Activated CD4-positive, alpha-beta memory T cell treated with anti-CD3 and anti-CD28 coated beads for 36 hours (primary cell): ENCODE data around the gene CTPS1. TPM values are rescaled to one million over a fixed set of nuclear protein-coding genes. Genes with fewer than 3 reads are reported as not detected.

Source experiments
- CTCF ChIA-PET: fragments of 350-600 bp; sonication (Branson Sonifier 250); formaldehyde crosslinking; loops from one replicate; lab custom pipeline; 2021; ENCODE audit warnings: antibody characterized with exemption, inconsistent platforms; lab: Charles Lee
- POLR2A ChIA-PET: fragments of 350-600 bp; sonication (Branson Sonifier 250); formaldehyde crosslinking; loops from one replicate; lab custom pipeline; 2021; ENCODE audit warnings: antibody characterized with exemption; lab: Charles Lee
- DNase-seq: peaks from one replicate; pipeline ENCODE4 v3.0.0-alpha.2; 2020
- H3K27ac Mint-ChIP-seq: one replicate; pipeline ENCODE4 v1.8.0; 2021; ENCODE audit warnings: mixed read lengths
- H3K27me3 Mint-ChIP-seq: one replicate; pipeline ENCODE4 v1.8.0; 2021; ENCODE audit warnings: mixed read lengths
- H3K36me3 Mint-ChIP-seq: one replicate; pipeline ENCODE4 v1.8.0; 2021; ENCODE audit warnings: mixed read lengths
- H3K4me1 Mint-ChIP-seq: one replicate; pipeline ENCODE4 v1.8.0; 2021; ENCODE audit warnings: low read depth, mixed read lengths
- H3K4me3 Mint-ChIP-seq: one replicate; pipeline ENCODE4 v1.8.0; 2021; ENCODE audit warnings: mild to moderate bottlenecking, mixed read lengths
- H3K9me3 Mint-ChIP-seq: one replicate; pipeline ENCODE4 v1.8.0; 2021; ENCODE audit warnings: mixed read lengths
- intact Hi-C: fragments of 100-400 bp; cut with micrococcal nuclease; formaldehyde crosslinking; loops from one replicate; pipeline ENCODE4 v1.15.1; 2023
- total RNA-seq, 2 experiments: library from RNA; stranded (reverse); gene quantifications; one replicate each; pipeline ENCODE4 v1.2.3, GENCODE V29; 2021

CTPS1 gene
- total RNA-seq = 10 to 100 TPM; 78.0 to 78.5 TPM

- DNase-seq = peak; percentile 97
- no peaks in the 10 kb centered on the region for H3K9me3 Mint-ChIP-seq
- POLR2A ChIA-PET = interaction anchor here (0.6 to 2.4 kb wide), 7 partner anchors 24 to 940 kb away, joined by 3 to 14 read pairs (median 5); partner anchors contain the start of genes CITED4 and NFYC
- peak within 1 kb of the TSS; percentile 89 for H3K27ac Mint-ChIP-seq
- CTCF ChIA-PET = interaction anchor here (0.6 to 2.9 kb wide), 5 partner anchors 13 to 31 kb away, joined by 3 to 12 read pairs (median 6); no protein-coding TSS in a partner anchor
- no peaks in the 10 kb centered on the region for H3K27me3 Mint-ChIP-seq
- H3K4me1 Mint-ChIP-seq = peaks cover 43% of the 10 kb centered on the region
- peaks cover 30% of the 10 kb centered on the region for H3K36me3 Mint-ChIP-seq
- H3K4me3 Mint-ChIP-seq = peak within 1 kb of the TSS; percentile 81
- intact Hi-C loops = loop anchor here (1.0 to 10.0 kb wide), 4 partner anchors 24 to 385 kb away; partner anchors contain the start of genes FOXO6, NFYC and SCMH1
Observed at GRCh38 chr1:40979241-40980067, at the start of gene CTPS1. Gene CTPS1 (plus strand): TSS chr1:40979696. CDS start chr1:40983291, 3,595 bp downstream.

- intact Hi-C loops = no loop called here
- no peaks in the 10 kb centered on the region for H3K9me3 Mint-ChIP-seq
- no peaks in the 10 kb centered on the region for H3K36me3 Mint-ChIP-seq
- no peaks in the 10 kb centered on the region for H3K27me3 Mint-ChIP-seq
- no peak overlapping the region for H3K4me3 Mint-ChIP-seq
- no peak overlapping the region for H3K27ac Mint-ChIP-seq
- ChIA-PET POLR2A (no interaction called here), CTCF (interaction anchor here (0.6 to 1.2 kb wide), 3 partner anchors 20 to 196 kb away, joined by 3 to 4 read pairs (median 4); no protein-coding TSS in a partner anchor)
- DNase-seq = no peak
- no peaks in the 10 kb centered on the region for H3K4me1 Mint-ChIP-seq
Observed at GRCh38 chr1:40930174-40930964, 49.1 kb upstream of the CTPS1 start.

- H3K4me1 Mint-ChIP-seq = no peaks in the 10 kb centered on the region
- H3K9me3 Mint-ChIP-seq = no peaks in the 10 kb centered on the region
- DNase-seq = no peak
- H3K36me3 Mint-ChIP-seq = no peaks in the 10 kb centered on the region
- no peaks in the 10 kb centered on the region for H3K27me3 Mint-ChIP-seq
- ChIA-PET POLR2A (no interaction called here), CTCF (no interaction called here)
- intact Hi-C loops = no loop called here
- H3K27ac Mint-ChIP-seq = no peak overlapping the region
- no peak overlapping the region for H3K4me3 Mint-ChIP-seq
Observed at GRCh38 chr1:40931601-40932000, 47.9 kb upstream of the CTPS1 start.

GRCh38 chr1:40932006-40932405 lies 47.5 kb upstream of the CTPS1 start:
- ChIA-PET CTCF (no interaction called here), POLR2A (no interaction called here)
- Mint-ChIP-seq H3K36me3 (no peaks in the 10 kb centered on the region), H3K9me3 (no peaks in the 10 kb centered on the region), H3K27me3 (no peaks in the 10 kb centered on the region), H3K4me1 (no peaks in the 10 kb centered on the region), H3K27ac (no peak overlapping the region), H3K4me3 (no peak overlapping the region)
- intact Hi-C loops = no loop called here
- no peak for DNase-seq

- intact Hi-C loops = no loop called here
- H3K36me3 Mint-ChIP-seq = no peaks in the 10 kb centered on the region
- CTCF ChIA-PET = interaction anchor here (10.1 kb wide), 1 partner anchor 14 kb away, joined by 117 read pairs; no protein-coding TSS in a partner anchor
- H3K4me1 Mint-ChIP-seq = no peaks in the 10 kb centered on the region
- H3K4me3 Mint-ChIP-seq = no peak overlapping the region
- H3K27me3 Mint-ChIP-seq = no peaks in the 10 kb centered on the region
- POLR2A ChIA-PET = no interaction called here
- H3K9me3 Mint-ChIP-seq = no peaks in the 10 kb centered on the region
- DNase-seq = no peak
- no peak overlapping the region for H3K27ac Mint-ChIP-seq
Observed at GRCh38 chr1:40936931-40937339, 42.6 kb upstream of the CTPS1 start.

GRCh38 chr1:40938393-40938792 lies 41.1 kb upstream of the CTPS1 start:
- ChIA-PET CTCF (interaction anchor here (10.1 kb wide), 1 partner anchor 12 kb away, joined by 117 read pairs; no protein-coding TSS in a partner anchor), POLR2A (no interaction called here)
- Mint-ChIP-seq H3K36me3 (no peaks in the 10 kb centered on the region), H3K9me3 (no peaks in the 10 kb centered on the region), H3K4me3 (no peak overlapping the region), H3K27ac (no peak overlapping the region), H3K27me3 (no peaks in the 10 kb centered on the region), H3K4me1 (no peaks in the 10 kb centered on the region)
- no peak for DNase-seq
- intact Hi-C loops = no loop called here

GRCh38 chr1:40939320-40940059 lies 40.0 kb upstream of the CTPS1 start:
- no peaks in the 10 kb centered on the region for H3K36me3 Mint-ChIP-seq
- H3K27ac Mint-ChIP-seq = no peak overlapping the region
- ChIA-PET CTCF (interaction anchor here (1.4 to 10.1 kb wide), 2 partner anchors 11 to 165 kb away, joined by 4 to 117 read pairs; no protein-coding TSS in a partner anchor), POLR2A (no interaction called here)
- intact Hi-C loops = no loop called here
- no peak for DNase-seq
- no peak overlapping the region for H3K4me3 Mint-ChIP-seq
- H3K27me3 Mint-ChIP-seq = no peaks in the 10 kb centered on the region
- no peaks in the 10 kb centered on the region for H3K9me3 Mint-ChIP-seq
- no peaks in the 10 kb centered on the region for H3K4me1 Mint-ChIP-seq

GRCh38 chr1:40944326-40944725 lies 35.2 kb upstream of the CTPS1 start:
- H3K27ac Mint-ChIP-seq = no peak overlapping the region
- peaks cover 7% of the 10 kb centered on the region for H3K27me3 Mint-ChIP-seq
- H3K36me3 Mint-ChIP-seq = no peaks in the 10 kb centered on the region
- ChIA-PET POLR2A (no interaction called here), CTCF (interaction anchor here (1.4 kb wide), 1 partner anchor 791 kb away, joined by 3 read pairs; no protein-coding TSS in a partner anchor)
- no peak for DNase-seq
- peaks cover 2% of the 10 kb centered on the region for H3K9me3 Mint-ChIP-seq
- intact Hi-C loops = no loop called here
- H3K4me1 Mint-ChIP-seq = peaks cover 6% of the 10 kb centered on the region
- H3K4me3 Mint-ChIP-seq = no peak overlapping the region

- peaks cover 7% of the 10 kb centered on the region for H3K27me3 Mint-ChIP-seq
- no peaks in the 10 kb centered on the region for H3K36me3 Mint-ChIP-seq
- H3K4me3 Mint-ChIP-seq = no peak overlapping the region
- H3K27ac Mint-ChIP-seq = no peak overlapping the region
- no peak for DNase-seq
- intact Hi-C loops = no loop called here
- POLR2A ChIA-PET = no interaction called here
- peaks cover 2% of the 10 kb centered on the region for H3K9me3 Mint-ChIP-seq
- CTCF ChIA-PET = interaction anchor here (1.4 kb wide), 1 partner anchor 792 kb away, joined by 3 read pairs; no protein-coding TSS in a partner anchor
- peaks cover 6% of the 10 kb centered on the region for H3K4me1 Mint-ChIP-seq
Observed at GRCh38 chr1:40944841-40945430, 34.6 kb upstream of the CTPS1 start.

GRCh38 chr1:40945491-40945973 lies 34.0 kb upstream of the CTPS1 start:
- no peak overlapping the region for H3K4me3 Mint-ChIP-seq
- ChIA-PET CTCF (interaction anchor here (1.4 kb wide), 1 partner anchor 792 kb away, joined by 3 read pairs; no protein-coding TSS in a partner anchor), POLR2A (no interaction called here)
- peaks cover 2% of the 10 kb centered on the region for H3K9me3 Mint-ChIP-seq
- H3K27ac Mint-ChIP-seq = no peak overlapping the region
- H3K36me3 Mint-ChIP-seq = no peaks in the 10 kb centered on the region
- peaks cover 7% of the 10 kb centered on the region for H3K27me3 Mint-ChIP-seq
- H3K4me1 Mint-ChIP-seq = peaks cover 6% of the 10 kb centered on the region
- no peak for DNase-seq
- intact Hi-C loops = no loop called here
